Adrenal gland (tissue), 5 donors: ENCODE data around the gene RIC3.

ENCODE experiments used
- CTCF ChIP-seq, 6 experiments: fragments of 450-650 bp in 4 of 6; fragments of 200-600 bp in 2 of 6; sonication (generic) in 1 of 6; IDR thresholded peaks; 1 replicate in 5 of 6; 2 replicates in 1 of 6; pipeline versions ENCODE4 v1.5.1 to v1.8.0; 2016 to 2021; ENCODE audit warnings: antibody characterized with exemption in 6 of 6, mild to moderate bottlenecking in 2 of 6, moderate library complexity in 1 of 6
- POLR2A ChIP-seq, 2 donors: fragments of 450-650 bp; IDR thresholded peaks; one replicate each; pipeline ENCODE4 v1.6.1; 2017; ENCODE audit warnings: antibody characterized with exemption in 2 of 2, mild to moderate bottlenecking in 2 of 2, moderate library complexity in 1 of 2
- donor health status: DM: no; HTN: no; CAD: no.

- TF ChIP-seq CTCF (IDR thresholded peaks at IDR 0.05) (no peak), POLR2A (IDR thresholded peaks at IDR 0.05) (no peak)
Observed at GRCh38 chr11:8203414-8203715, 34.5 kb upstream of the RIC3 start.
